ENCODE results near the gene RAB11FIP5.

DNA sequence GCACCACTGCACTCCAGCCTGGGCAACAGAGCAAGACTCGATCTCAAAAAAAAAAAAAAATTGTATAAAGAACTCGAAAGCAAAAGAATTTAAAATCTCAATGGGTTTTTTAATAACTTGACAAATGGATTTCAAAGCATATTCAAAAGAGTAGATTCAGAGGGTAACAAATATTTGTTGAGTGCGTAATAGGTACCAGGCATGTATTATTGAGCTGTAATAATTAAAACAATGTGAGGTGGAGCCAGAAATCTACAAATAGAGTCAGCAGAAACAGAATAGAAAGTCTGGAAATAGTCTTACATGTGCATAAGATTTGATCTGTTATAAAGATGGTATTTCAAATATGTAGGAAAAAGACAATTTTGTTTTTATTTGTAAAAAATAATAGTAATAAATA, 19.1 kb upstream of the RAB11FIP5 start:
- TF ChIP-seq REST (IDR thresholded peaks at IDR 0.05; ENCODE audit: insufficient read depth in 1 of 2, low read depth in 2 of 2, low read length in 2 of 2) (no peak), SIN3A (IDR thresholded peaks at IDR 0.05; ENCODE audit: borderline replicate concordance, insufficient read depth, low read length) (no peak)
